Activated T-helper 1 cell treated with anti-CD3 and anti-CD28 coated beads, Interleukin-12 subunit alpha, Interleukin-12 subunit beta, Interleukin-2, Interleukin-4 antibody, amounts not matched to agents 30 ng/mL and 10 ng/mL and 1 ng/mL, durations not matched to agents 14 hours and 24 hours and 36 hours (primary cell): ENCODE results near the gene ANKRD24. TPM values are rescaled to one million over a fixed set of nuclear protein-coding genes. Genes with fewer than 3 reads are reported as not detected.
A peak's percentile ranks its signal among the peaks of the same experiment; 100 is the strongest.
"Not testable (repeated sequence)": the region's sequence is repeated elsewhere in the genome, so short reads cannot be mapped to it uniquely, and the experiment has no call there.

ENCODE experiments used
- DNase-seq: peaks from one replicate; pipeline ENCODE4 v3.0.0; 2021; ENCODE audit warnings: low spot score
- H3K27ac Mint-ChIP-seq: one replicate; pipeline ENCODE4 v1.8.0; 2021; ENCODE audit warnings: mild to moderate bottlenecking, mixed read lengths
- H3K27me3 Mint-ChIP-seq: one replicate; pipeline ENCODE4 v1.8.0; 2022; ENCODE audit warnings: mild to moderate bottlenecking, moderate library complexity, mixed read lengths; ENCODE audit not compliant: insufficient read depth
- H3K36me3 Mint-ChIP-seq: one replicate; pipeline ENCODE4 v1.8.0; 2021; ENCODE audit warnings: low read depth, mixed read lengths
- H3K4me1 Mint-ChIP-seq: one replicate; pipeline ENCODE4 v1.8.0; 2021; ENCODE audit warnings: low read depth, mixed read lengths
- H3K4me3 Mint-ChIP-seq: one replicate; pipeline ENCODE4 v1.8.0; 2021; ENCODE audit warnings: mild to moderate bottlenecking, moderate library complexity, mixed read lengths
- H3K9me3 Mint-ChIP-seq: one replicate; pipeline ENCODE4 v1.8.0; 2021; ENCODE audit warnings: mixed read lengths
- intact Hi-C: fragments of 100-400 bp; cut with micrococcal nuclease; formaldehyde crosslinking; loops from one replicate; pipeline ENCODE4 v1.15.1; 2024
- total RNA-seq: library from RNA; stranded (reverse); gene quantifications from 2 replicates; pipeline ENCODE4 v1.2.3, GENCODE V29; 2022

ANKRD24 gene
- total RNA-seq, 1 donor from 2014 or later, result 0.49 TPM

DNA sequence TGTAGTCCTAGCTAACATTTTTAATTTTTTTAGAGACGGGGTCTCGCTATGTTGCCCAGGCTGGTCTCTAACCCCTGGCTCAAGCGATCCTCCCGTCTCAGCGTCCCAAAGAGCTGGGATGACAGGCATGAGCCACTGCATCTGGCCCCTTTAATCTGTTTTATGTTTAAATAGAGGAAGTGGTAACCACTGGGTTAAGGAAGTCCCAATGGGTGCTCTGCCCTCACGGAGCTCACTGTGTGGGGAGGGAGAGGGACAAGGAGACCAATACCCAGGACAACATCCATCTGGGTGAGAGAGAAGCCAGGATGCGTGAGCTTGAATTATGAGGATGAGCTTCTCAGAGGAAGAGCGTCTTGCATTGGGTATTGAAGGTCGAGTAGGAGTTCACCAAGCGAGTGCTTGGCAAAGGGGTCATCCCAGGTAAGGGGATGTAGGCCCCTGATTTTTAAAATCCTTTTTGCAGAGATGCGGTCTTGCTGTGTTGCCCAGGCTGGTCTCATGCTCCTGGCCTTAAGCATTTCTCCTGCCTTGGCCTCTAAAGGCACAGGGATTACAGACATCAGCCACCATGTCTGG is 78.2 kb downstream of the ANKRD24 start:
- peaks cover 10% of the 10 kb centered on the region for H3K4me1 Mint-ChIP-seq
- no peak overlapping the region for H3K27ac Mint-ChIP-seq
- H3K36me3 Mint-ChIP-seq, result peaks cover 31% of the 10 kb centered on the region
- DNase-seq, result no peak
- intact Hi-C loops, result no loop called here
- no peaks in the 10 kb centered on the region for H3K9me3 Mint-ChIP-seq
- H3K4me3 Mint-ChIP-seq, result no peak overlapping the region
- H3K27me3 Mint-ChIP-seq, result no peaks in the 10 kb centered on the region

DNA sequence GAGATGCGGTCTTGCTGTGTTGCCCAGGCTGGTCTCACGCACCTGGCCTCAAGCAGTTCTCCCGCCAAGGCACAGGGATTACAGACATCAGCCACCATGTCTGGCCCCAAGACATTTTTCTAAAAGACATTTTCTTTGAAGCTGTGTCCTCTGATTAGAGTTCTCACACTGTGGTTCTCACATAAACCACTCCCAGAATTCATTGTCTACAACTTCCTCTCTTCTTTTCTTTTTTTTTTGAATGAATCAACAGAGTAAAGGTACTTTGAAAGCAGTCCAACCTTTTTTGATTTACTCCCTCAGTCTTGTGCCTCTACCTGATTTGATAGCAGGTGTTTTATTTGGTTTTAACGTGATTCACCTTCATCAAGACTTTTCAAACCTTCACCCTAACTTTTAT is 82.3 kb downstream of the ANKRD24 start:
- Mint-ChIP-seq H3K4me1 (peaks cover 17% of the 10 kb centered on the region), H3K9me3 (no peaks in the 10 kb centered on the region), H3K27me3 (no peaks in the 10 kb centered on the region), H3K4me3 (peak overlapping the region; percentile 45), H3K36me3 (peaks cover 29% of the 10 kb centered on the region), H3K27ac (peak overlapping the region; percentile 78)
- DNase-seq, result no peak
- intact Hi-C loops, result loop anchor here (5.0 kb wide), 2 partner anchors 37 to 262 kb away; partner anchors contain the start of genes FSD1 and TMIGD2

DNA sequence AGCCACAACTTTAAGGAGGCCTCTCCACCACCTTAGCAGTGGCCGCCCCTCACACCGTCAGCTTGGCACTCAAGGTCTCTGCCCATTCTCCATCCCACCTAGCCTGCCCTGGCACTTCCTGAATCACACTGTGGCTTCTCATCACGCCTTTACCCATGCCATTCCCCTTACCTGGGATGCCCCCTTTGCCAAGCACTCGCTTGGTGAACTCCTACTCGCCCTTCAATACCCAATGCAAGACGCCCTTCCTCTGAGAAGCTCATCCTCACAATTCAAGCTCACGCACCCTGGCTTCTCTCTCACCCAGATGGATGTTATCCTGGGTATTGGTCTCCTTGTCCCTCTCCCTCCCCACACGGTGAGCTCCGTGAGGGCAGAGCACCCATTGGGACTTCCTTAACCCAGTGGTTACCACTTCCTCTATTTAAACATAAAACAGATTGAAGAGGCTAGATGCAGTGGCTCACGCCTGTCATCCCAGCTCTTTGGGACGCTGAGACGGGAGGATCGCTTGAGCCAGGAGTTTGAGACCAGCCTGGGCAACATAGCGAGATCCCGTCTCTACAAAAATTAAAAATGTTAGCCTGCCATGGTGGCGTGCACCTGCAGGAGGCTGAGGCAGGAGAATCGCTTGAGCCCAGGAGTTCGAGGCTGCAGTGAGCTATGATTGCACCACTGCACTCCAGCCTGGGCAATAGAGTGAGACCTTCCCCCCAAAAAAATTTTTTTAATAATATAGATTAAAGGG is 83.9 kb downstream of the ANKRD24 start:
- H3K36me3 Mint-ChIP-seq, result peaks cover 27% of the 10 kb centered on the region
- intact Hi-C loops, result loop anchor here (2.0 to 5.0 kb wide), 3 partner anchors 20 to 261 kb away; partner anchors contain the start of genes FSD1, TMIGD2 and YJU2
- H3K9me3 Mint-ChIP-seq, result no peaks in the 10 kb centered on the region
- H3K27me3 Mint-ChIP-seq, result no peaks in the 10 kb centered on the region
- no peak for DNase-seq
- peak overlapping the region; percentile 50 for H3K27ac Mint-ChIP-seq
- no peak overlapping the region for H3K4me3 Mint-ChIP-seq
- H3K4me1 Mint-ChIP-seq, result peaks cover 17% of the 10 kb centered on the region

DNA sequence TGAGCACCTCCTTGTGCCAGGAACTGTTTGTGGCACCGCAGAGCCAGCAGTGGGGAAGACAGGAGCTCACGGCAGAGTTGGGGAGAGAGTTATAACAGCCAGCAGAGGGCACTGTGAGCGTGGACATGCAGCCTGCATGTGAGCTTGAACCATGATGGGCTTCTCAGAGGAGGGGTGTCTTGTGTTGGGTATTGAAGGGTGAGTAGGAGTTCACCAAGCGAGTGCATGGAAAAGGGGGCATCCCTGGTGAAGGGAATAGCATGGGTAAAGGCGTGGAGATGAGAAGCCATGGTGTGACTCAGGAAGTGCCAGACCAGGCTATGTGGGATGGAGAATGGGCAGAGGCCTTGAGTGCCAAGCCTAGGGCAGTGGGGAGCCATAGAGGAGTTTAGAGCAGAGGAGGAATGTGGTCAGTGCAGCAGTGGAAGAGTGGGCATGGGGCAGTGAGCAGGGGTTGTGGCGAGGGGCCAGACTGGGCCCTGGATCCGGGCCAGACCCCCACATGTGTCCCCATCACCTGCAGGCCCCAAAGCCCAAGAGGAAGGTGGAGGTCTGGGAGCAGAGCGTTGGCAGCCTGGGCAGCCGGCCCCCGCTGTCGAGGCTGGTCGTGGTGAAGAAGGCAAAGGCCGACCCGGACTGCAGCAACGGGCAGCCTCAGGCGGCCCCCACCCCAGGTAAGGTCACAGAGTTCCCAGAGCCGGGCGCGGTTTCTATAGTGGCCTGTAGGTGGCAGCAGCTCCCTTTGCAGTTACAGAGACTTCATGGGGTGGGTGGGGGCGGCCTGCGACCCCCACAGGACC is 84.8 kb downstream of the ANKRD24 start:
- H3K27ac Mint-ChIP-seq, result peak overlapping the region; percentile 9
- H3K4me3 Mint-ChIP-seq, result no peak overlapping the region
- peaks cover 17% of the 10 kb centered on the region for H3K4me1 Mint-ChIP-seq
- H3K9me3 Mint-ChIP-seq, result no peaks in the 10 kb centered on the region
- H3K27me3 Mint-ChIP-seq, result no peaks in the 10 kb centered on the region
- intact Hi-C loops, result loop anchor here (1.0 to 5.0 kb wide), 6 partner anchors 20 to 260 kb away; partner anchors contain the start of genes FSD1, SH3GL1, TMIGD2 and YJU2
- peaks cover 30% of the 10 kb centered on the region for H3K36me3 Mint-ChIP-seq
- DNase-seq, result peak; percentile 40

DNA sequence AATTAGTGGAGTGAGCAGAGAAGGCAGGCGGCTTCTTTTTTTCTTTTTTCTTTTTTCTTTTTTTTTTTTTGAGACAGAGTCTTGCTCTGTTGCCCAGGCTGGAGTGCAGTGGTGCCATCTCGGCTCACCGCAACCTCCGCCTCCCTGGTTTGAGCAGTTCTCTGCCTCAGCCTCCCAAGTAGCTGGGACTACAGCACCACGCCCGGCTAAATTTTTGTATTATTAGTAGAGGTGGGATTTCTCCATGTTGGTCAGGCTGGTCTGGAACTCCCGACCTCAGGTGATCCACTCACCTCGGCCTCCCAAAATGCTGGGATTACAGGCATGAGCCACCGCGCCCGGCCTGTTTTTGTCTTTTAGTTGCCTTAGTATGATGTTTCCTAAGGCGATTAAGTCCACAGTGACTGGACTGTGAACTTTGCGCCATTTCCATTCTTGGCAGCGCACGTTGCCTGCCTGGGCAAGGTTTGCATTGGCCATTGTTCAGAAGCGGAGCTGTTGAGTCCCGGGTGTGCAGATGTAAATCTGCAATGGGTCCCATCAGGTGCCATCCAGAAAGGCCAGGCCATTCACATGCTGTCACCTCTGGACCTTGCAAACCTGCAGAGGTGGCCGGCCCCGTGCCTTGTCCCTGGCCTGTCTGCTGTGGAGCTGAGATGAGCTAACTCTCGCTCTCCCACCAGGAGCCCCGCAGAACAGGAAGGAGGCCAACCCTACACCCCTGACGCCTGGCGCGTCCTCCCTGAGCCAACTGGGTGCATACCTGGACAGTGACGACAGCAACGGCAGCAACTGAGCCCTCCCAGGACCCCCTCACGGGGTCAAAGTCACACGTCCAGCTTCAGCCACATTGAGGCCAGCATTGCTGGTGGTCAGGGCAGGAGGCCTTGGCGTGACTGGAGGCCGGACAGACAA is 85.7 kb downstream of the ANKRD24 start:
- Mint-ChIP-seq H3K4me1 (peaks cover 17% of the 10 kb centered on the region), H3K27me3 (no peaks in the 10 kb centered on the region), H3K9me3 (no peaks in the 10 kb centered on the region), H3K4me3 (no peak overlapping the region), H3K36me3 (peaks cover 30% of the 10 kb centered on the region), H3K27ac (no peak overlapping the region)
- no peak for DNase-seq
- intact Hi-C loops, result loop anchor here (1.0 to 5.0 kb wide), 6 partner anchors 21 to 259 kb away; partner anchors contain the start of genes FSD1, SH3GL1, TMIGD2 and YJU2

DNA sequence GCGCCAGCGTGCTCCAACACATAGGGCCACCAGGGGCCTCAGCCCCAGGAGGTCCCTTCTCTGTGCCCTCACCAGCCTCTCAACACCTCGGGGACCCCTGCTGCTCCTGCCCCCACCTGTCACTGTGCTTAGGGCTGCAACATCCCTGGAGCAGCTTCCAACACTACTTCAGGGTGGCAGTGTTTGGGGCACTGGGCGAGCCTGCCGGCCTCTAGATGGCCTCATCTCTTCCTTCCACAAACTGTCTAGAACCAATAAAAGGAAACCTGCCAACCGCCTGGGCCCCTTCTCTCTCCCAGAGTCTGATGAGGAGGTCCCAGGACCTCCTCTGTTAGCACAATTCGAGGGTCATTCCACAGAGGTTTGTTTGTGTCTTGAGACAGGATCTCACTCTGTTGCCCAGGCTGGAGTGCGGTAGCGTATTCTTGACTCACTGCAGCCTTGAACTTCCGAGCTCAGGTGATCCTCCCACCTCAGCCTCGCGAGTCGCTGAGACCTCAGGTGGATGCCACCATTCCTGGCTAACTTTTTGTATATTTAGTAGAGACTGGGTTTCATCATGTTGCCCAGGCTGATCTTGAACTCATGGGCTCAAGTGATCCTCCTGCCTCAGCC is 86.4 kb downstream of the ANKRD24 start:
- intact Hi-C loops, result loop anchor here (5.0 kb wide), 2 partner anchors 33 to 258 kb away; partner anchors contain the start of genes FSD1 and TMIGD2
- H3K27ac Mint-ChIP-seq, result no peak overlapping the region

DNA sequence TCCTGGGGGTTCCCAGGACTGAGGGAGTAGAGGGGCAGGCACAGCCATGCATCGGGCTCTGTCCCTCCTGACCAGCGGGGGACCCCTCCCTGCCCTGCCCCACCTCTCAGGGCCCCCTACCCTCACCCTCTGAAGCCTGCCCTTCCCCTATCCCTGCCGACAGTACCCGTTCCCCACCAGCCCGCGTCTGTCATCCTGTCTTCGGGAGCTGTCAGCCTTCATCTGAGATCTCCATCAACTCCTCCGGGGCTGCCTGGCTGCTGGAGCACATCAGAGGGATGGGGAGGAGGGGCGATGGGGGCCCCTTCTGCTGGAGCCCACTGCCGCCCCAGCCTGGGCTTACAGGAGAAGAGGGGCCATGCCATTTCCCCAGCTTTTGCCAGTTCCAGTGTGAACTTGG is 90.4 kb downstream of the ANKRD24 start:
- H3K36me3 Mint-ChIP-seq, result peaks cover 15% of the 10 kb centered on the region
- H3K4me3 Mint-ChIP-seq, result no peak overlapping the region
- H3K4me1 Mint-ChIP-seq, result no peaks in the 10 kb centered on the region
- intact Hi-C loops, result no loop called here
- peaks cover under 1% of the 10 kb centered on the region for H3K27me3 Mint-ChIP-seq
- H3K27ac Mint-ChIP-seq, result no peak overlapping the region
- H3K9me3 Mint-ChIP-seq, result no peaks in the 10 kb centered on the region
- DNase-seq, result no peak

More for the DNA sequence above, 86.4 kb downstream of the ANKRD24 start:
- no peaks in the 10 kb centered on the region for H3K27me3 Mint-ChIP-seq
- no peaks in the 10 kb centered on the region for H3K9me3 Mint-ChIP-seq
- no peak overlapping the region for H3K4me3 Mint-ChIP-seq
- H3K4me1 Mint-ChIP-seq, result peaks cover 17% of the 10 kb centered on the region
- no peak for DNase-seq
- peaks cover 30% of the 10 kb centered on the region for H3K36me3 Mint-ChIP-seq

DNA sequence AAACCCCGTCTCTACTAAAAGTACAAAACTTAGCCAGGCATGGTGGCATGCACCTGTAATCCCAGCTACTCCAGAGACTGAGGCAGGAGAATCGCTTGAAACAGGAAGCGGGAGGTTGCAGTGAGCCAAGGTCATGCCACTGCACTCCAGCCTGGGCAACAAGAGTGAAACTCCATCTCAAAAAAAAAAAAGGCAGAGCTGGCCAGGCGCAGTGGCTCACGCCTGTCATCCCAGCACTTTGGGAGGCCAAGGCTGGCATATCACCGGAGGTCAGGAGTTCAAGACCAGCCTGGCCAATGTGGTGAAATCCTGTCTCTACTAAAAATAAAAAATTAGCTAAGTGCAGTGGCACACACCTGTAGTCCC is 91.8 kb downstream of the ANKRD24 start:
- intact Hi-C loops, H3K27me3 Mint-ChIP-seq, DNase-seq, H3K4me3 Mint-ChIP-seq, H3K4me1 Mint-ChIP-seq, H3K9me3 Mint-ChIP-seq, H3K27ac Mint-ChIP-seq: not testable (repeated sequence)
- peaks cover 10% of the 10 kb centered on the region for H3K36me3 Mint-ChIP-seq

Other genes with a start within 250 kb of the ANKRD24 start
- gene NMRK2, start 249.6 kb upstream of the ANKRD24 start, total RNA-seq, result not detected in 2 replicates
- 47.2 and 47.3 TPM in 2 replicates for gene DAPK3, start 211.6 kb upstream of the ANKRD24 start, total RNA-seq
- 2,359 TPM in 2 replicates for gene EEF2, start 197.2 kb upstream of the ANKRD24 start, total RNA-seq
- gene PIAS4, start 175.0 kb upstream of the ANKRD24 start, total RNA-seq, result 37.6 and 41.0 TPM in 2 replicates
- gene ZBTB7A, start 115.8 kb upstream of the ANKRD24 start, total RNA-seq, result 37.1 and 41.3 TPM in 2 replicates
- gene MAP2K2, start 58.6 kb upstream of the ANKRD24 start, total RNA-seq, result 131 and 135 TPM in 2 replicates
- gene CREB3L3, start 29.1 kb upstream of the ANKRD24 start, total RNA-seq, result 0.13 TPM in 1 of 2 replicates, not detected in the other
- 42.6 and 46.4 TPM in 2 replicates for gene SIRT6, start 126 bp upstream of the ANKRD24 start, total RNA-seq
- 43.3 and 49.7 TPM in 2 replicates for gene EBI3, start 46.8 kb downstream of the ANKRD24 start, total RNA-seq
- gene YJU2, start 64.4 kb downstream of the ANKRD24 start, total RNA-seq, result 36.8 and 40.6 TPM in 2 replicates
- gene SHD, start 96.6 kb downstream of the ANKRD24 start, total RNA-seq, result not detected in 2 replicates
- 11.0 and 13.2 TPM in 2 replicates for gene TMIGD2, start 119.7 kb downstream of the ANKRD24 start, total RNA-seq
- gene FSD1, start 121.9 kb downstream of the ANKRD24 start, total RNA-seq, result 39.1 and 46.5 TPM in 2 replicates
- gene STAP2, start 156.1 kb downstream of the ANKRD24 start, total RNA-seq, result 12.9 and 15.0 TPM in 2 replicates
- 15.7 and 19.3 TPM in 2 replicates for gene MPND, start 160.9 kb downstream of the ANKRD24 start, total RNA-seq
- 50.3 and 54.2 TPM in 2 replicates for gene SH3GL1, start 217.9 kb downstream of the ANKRD24 start, total RNA-seq
- gene CHAF1A, start 220.0 kb downstream of the ANKRD24 start, total RNA-seq, result 106 and 107 TPM in 2 replicates